Hypothalamus (tissue), 51 donors: ENCODE data around the gene FBN2.
"Not testable (repeated sequence)": the region's sequence is repeated elsewhere in the genome, so short reads cannot be mapped to it uniquely, and the experiment has no call there.

Experiments
- DNase-seq, 51 donors: peaks; one replicate each; lab custom pipeline; 2025; lab: John Stamatoyannopoulos, UW

The FBN2 gene

DNA sequence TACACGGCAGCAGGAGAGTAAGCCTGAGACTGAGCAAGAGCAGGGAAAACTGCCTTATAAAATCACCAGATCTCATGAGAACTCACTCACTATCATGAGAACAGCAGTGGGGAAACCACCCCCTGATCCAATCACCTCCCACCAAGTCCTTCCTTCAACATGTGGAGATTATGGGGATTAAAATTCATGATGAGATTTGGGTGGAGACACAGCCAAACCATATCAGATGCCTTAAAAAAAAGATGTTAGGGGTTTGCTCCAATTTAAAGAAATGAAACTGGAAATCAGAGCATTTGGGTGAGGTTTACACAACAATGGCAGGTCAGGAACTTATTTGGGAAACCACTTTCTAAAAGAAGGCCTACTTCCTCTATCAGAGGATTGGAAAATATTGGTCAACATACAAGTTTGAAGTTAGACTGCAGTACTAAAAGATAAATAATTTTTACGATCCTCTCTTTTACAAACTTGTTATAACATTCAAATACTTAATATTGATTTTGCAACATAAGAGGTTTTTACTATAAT lies 105.1 kb downstream of the FBN2 start:
- DNase-seq, result no peak

DNA sequence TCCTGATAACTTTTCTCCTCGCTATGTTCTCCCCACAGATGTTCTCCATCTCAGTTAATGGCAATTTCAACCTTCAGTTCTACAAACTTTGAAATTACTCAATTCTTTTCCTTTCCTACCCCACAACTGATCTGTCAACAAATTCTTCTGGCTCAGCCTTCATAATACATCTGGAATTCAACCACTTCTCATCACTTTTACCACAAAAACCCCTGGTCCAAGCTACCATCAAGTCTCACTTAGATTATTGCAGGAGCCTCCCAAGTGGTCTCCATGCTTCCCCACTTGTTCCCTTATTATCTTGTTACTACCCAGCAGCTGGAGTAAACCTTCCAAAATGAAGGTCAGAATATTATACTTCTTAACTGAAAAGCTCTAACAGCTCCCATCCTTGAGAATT lies 110.1 kb downstream of the FBN2 start:
- DNase-seq, result no peak

DNA sequence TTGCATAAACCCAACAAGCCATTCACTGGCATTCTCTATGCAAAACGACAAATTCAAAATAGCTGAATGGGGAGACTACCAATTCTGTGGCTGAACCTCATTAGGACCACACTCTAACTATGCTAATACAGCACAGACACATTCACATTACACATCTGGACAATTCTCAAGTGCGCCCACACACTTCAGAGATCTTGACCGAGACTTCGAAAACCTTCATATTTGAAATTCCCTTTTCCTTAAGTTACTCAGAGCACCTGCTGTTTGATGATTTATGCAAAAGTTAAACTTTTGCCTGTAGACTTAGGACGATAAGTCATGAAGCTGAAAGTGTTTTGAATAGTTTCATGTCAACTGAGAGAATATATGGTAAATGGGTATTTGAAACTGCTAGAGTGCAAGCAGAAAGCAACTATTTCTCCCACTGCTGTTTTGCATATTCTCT lies 111.9 kb downstream of the FBN2 start:
- DNase-seq, result no peak

DNA sequence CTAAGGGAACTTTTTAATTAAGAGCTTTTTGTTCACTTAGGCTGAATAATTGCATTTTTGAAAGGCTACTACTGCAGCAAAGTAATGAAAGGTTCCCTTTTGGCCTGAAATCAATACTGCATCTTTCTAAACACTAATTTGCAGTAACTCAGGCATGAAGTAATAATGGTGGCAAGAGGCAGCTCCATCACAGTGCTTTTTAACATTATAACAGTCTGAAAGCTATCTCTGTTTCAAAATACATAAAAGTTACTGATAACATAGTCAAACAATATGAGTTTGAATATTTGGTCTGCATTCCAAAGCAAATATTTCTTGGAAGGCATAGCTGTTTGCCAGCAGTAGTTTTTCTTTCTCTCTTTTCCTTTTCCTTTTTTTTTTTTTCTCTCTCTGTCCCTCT lies 113.4 kb downstream of the FBN2 start:
- no peak for DNase-seq

DNA sequence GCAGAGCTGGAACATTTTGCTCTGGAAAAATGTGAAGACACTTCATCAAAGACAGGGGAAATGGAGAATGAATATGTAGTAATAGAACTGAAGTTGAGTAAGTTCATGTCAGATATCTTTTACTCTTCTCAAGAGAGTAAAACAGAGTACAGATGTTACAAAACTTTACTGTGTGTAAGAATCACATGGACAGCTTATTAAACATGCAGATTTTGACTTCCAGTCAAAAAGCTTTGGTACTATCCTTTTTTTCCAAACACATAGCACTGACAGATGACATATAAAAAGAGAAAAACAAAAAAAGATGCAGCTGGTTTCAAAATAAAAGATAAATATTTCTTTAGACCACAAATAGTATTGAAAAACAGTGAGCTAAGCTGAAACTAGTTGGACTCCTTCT lies 115.4 kb downstream of the FBN2 start:
- DNase-seq, result no peak

DNA sequence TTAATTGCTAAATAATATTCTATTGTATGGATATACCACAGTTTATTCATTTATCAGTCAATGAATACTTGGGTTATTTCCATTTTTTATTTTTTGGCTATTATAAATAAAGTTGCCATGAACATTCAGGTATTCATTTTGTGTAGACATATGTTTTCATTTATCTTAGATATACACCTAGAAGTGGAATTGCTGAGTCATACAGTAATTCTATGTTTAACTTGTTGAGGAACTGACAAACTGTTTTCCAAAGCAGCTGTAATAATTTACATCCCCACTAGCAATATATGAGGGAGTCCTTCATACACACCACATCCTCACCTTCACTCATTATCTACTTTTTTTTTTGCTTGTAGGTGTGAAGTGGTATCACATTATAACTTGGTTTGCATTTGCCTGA lies 123.6 kb downstream of the FBN2 start:
- no peak for DNase-seq

DNA sequence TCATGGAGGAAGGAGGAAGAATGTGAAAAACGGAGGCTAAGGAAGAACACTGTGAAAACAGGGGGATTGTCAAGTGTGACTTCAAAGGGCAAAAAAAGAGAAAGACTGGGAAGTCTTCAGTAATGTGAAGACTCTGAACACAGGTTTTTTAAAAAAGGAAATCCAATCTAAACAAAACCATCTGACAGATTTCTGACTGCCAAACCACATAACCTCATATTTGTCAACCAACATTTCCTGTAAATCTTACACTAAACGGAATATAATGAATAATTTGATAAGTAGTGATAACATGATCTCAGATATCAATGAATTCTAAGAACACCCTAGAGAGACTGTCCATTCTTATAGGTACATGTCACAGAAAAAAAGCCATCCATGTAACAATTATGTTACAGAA lies 124.7 kb downstream of the FBN2 start:
- DNase-seq, result no peak

DNA sequence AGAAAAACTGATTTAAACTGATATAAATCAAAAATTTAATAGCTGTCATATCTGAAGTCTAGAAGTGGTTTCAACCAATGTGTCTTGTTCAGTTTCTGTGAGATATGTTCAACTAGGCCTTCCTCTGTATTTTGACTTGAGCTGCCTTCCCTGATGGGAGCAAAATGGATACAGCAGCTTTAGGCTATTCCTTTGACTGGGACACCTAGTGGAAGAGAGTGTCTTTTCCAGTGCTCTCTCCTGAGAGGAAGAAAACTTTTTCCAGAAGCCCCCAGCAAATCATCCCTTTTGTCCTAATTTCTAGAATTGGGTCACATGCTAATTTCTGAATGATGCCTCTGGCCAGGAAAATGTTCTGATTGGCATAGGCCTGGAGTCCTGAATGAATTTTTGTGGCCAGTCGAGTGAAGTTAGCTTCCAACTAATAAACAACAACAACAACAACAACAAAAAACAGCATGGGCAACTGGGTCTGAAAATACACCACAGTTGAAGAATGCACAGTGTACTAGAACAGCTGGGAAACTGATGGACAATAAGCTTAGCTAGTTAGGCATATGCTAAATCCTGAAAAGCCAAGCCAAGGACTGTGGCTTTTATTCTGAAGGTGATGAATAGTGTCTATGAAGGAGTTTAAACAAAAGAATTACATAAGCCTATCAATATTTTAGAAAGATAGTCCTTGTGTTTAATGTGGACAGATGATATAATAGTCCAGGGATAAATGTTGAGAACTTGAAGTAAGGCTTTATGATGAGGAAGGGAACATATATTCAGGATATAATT lies 125.7 kb downstream of the FBN2 start:
- DNase-seq, result no peak

DNA sequence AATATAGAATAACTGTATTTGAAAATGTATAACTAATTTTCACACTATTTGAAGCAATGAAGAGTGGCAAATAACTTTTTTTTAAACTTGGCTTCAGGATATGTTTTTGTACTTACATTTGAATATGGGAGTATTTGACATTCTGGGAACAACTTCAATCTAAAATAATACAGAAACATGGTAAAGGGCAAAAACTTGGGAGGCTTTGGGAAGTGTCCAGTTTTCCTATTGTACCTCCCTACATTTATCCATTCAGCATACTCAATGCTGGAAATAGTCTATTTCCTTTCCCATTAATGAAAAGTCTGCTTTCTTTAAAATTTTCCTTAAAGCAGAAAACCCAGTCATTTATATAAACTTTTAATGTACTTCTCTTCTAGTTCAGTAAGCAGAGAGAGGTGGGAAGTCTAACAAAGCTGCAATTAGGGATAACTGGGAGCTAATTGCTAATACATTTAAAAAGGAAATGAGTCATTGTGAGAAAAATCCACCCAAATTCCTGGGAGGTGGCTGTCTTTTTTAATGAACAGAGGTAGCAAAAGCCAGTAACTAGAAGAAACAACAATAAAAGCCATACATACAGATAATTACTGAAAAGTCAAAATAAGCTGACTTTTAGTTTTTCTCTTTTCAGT lies 128.8 kb downstream of the FBN2 start:
- no peak for DNase-seq

DNA sequence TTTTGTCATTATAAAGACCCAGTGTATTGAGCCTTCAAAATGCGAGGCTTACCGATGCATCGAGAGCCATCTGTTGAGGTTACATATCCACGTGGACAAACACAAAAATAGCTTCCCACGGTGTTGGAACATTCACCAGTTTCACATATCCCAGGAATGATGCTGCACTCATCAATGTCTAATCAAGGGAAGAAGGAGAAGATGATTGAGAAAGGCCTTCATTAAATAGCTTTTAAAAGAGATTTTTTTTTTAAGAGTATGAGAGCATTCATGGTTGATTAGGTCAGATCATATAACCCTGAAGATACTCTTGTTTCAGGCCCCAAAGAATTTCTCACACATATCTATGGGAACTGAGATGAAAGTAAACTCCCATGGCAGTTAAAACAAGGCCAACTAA lies 129.4 kb downstream of the FBN2 start:
- DNase-seq, result no peak

DNA sequence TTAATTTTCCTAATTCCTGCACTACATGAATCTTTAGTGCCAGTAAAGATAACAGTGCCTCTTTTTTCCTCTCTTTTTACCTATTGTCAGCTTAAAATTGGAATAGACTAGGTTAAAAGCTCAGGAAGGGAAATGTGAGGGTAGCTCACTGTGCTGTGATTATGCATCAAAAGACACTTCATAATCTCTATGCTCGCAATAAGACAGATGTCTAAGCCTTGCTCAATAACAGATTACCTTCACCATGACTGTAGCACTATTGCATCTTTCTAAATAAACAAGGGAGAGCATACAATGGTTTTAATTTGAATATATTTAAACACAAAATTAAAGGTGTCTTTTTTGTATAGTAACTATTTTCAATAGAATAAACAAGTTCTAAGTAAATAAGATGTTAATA lies 130.1 kb downstream of the FBN2 start:
- no peak for DNase-seq

DNA sequence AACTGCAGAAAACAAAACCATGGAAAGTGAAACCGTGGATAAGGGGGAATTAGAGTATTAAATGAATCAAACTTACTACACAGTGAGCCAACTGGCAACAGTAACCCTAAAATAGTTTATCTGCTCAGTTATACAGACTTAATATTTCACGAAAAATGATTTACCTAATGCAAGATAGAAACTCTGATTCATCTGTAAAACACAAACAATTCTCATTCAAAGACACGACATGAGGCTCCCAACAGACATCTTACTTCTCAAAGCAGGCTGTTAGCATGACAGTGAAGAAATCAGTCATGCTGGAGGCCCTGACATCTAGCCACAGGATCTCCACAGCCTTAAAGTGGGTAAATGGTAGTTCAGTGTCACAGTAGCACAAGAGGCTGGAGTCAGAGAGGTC lies 131.2 kb downstream of the FBN2 start:
- DNase-seq, result no peak

DNA sequence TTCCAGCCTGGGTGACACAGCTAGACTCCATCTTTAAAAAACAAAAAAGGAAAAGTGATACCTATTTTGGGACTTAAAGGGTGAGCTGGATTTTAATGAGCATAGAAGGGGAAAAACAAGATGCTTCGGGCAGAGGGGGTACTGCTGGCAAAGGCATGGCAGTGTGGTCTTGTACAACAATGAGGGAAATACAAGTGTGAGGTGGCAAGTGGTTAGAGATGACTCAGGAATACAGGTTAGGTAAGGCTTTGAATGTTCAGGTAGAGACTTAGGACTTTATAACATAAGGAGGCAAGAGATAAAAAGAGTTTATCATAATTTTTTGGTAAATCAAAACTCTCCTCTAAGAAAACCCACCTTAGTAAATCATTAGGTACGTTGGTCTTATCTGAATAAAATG lies 132.9 kb downstream of the FBN2 start:
- no peak for DNase-seq

DNA sequence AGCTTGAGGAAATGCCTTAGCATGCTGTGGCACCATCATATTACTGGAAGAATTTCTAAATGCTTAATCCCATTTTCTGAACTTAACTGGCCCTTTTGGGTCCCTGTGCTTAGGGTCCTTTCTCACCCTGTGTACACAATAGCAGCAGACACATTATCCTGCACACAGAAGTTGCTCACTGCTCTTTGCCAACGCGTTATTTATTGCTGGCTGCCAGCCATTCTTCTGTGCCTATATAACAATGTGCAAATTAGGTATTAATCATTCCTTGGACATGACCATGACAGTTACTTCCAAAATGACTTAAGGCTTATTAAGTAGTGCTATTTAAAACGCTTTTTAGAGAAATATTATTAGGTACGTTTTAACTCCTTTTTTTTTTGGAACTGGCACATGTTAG lies 134.7 kb downstream of the FBN2 start:
- no peak for DNase-seq

DNA sequence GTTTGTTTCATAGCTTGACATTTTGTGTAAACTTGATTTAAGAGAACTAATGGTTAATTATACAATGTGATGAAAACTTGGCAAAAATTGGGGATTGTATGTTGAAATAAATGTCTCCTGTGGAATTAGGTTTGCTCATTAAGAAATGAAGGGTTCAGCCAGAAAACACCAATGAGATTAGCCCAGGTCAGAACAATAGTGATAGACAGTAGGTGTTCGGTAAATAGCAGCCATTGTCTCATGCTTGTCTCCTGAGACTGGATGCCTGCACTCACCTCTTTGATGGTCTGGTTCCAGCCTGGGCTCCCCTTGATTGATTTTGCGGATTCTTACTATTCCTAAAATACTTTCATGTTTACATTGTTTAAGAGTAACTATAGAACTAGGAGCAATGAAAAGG lies 135.5 kb downstream of the FBN2 start:
- no peak for DNase-seq

DNA sequence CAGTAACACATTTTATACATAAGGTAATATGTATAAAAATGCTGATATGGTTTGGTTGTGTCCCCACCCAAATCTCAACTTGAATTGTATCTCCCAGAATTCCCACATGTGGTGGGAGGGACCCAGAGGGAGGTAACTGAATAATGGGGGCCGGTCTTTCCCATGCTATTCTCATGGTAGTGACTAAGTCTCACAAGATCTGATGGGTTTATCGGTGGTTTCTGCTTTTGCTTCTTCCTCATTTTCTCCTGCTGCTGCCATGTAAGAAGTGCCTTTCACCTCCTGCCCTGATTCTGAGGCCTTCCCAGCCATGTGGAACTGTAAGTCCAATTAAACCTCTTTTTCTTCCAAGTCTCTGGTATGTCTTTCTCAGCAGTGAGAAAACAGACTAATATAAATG lies 137.3 kb downstream of the FBN2 start:
- not testable (repeated sequence) for DNase-seq

DNA sequence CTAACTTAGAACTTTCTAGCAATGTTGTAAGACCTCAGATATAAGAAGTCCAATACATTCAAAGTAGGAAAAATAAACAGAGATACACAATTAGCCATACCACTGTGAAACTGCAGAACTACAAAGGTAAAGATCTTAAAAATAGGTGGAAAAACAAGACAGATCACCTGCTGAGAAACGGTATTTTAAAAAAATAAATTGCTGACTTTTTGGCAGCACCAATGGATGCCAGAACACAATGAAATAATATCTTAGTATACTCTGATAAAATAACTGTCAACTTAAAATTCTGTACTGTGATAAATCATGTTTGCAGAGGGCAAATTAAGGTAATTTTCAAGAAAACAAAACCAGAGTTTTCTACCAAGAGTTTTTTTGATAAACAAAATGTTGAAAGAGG lies 138.9 kb downstream of the FBN2 start:
- no peak for DNase-seq

DNA sequence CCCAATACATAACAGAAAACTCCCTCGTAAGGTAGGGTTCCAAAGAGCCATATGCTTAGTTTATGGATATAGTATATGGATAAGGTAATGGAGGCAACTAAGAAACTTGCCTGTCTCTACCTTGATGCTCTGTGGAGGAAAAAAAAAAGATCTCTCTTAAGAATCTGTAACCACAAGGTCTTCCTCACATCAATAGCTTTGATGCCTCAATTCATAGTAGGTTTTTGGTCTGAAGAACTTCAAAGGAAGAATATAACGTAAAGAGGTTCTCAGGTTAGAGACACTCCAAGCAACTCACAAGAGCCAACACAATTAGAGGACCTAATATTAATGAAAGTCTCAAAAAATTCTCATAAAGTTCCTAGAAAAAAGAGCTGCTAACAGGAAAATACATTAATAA lies 140.2 kb downstream of the FBN2 start:
- no peak for DNase-seq

DNA sequence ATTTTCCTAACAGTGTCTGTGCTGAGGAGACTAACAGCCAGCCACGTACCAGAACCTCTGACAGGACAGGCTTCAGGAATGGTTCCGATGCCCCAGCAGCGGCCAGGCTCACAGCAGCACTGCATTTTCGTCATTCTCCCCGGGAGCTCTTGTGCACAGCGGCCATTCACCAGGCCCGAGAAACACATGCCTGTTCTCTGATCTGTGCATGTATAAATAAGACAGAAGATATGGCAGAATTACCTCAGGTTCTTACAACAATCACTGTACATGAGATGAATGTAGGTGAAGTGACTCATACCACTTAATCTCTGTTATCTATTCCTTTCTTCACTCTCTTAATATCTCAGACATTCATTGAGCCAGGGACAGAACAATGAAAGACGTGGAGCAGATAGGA lies 143.0 kb downstream of the FBN2 start:
- no peak for DNase-seq

DNA sequence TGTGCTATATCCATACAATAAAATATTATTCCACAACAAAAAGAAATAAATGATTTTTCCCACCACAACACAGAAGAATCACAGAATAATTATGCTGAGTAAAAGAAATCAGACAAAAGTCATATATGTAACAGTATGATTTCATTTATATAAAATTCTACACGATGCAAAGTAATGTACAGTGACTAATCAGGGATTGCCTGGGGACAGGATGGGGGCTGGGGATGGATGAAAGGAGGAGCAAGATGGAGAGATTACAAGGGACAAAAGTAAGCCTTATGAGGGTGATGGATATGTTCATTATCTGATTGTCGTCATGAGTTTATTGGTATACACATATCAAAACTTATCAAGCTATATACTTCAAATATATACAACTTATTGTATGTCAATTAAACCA lies 154.0 kb downstream of the FBN2 start:
- no peak for DNase-seq

DNA sequence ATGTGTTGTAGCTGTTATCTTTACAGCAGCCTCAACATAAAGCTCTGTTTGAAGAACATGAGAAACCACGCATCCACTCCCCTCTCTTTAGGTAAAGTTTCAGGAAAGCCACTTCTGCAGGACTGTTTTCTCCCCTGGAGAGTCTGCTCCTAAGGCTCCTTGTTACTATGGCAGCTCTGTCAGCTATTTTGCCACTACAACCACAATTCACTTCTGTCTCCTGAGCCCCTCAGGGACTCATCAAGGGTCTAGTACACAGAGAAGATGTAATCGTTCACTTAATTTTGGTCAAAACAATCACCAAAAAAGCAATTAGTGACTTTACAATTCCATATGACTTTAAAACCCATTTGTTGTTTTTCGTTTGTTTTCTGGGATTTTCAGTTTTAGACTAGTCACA lies 157.7 kb downstream of the FBN2 start:
- no peak for DNase-seq

DNA sequence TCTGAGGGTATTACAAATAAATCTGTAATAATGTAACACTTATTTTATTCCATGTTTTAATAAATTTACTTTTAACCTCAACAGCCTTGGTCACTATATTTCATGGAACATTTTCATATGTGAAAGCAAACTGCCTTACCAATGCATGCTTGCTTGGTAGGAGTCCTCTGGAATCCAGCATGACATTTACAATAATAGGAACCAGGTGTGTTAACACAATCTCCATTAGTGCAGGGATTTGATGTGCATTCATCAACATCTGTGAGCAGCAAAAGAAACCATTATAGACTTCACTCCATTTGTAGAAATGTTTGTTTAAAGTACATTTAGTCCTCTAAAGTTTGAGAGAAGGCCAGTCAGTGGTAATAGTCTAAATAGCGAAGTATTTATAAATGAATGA lies 159.4 kb downstream of the FBN2 start:
- DNase-seq, result no peak
